K562 (cell line): ENCODE measurements around the gene SNRPA. TPM values are rescaled to one million over a fixed set of nuclear protein-coding genes. Genes with fewer than 3 reads are reported as not detected.
A peak's percentile ranks its signal among the peaks of the same experiment; 100 is the strongest.

Source experiments
- IFI16 ChIP-seq: fragments of 250-450 bp; sonication (Bioruptor Pico); IDR thresholded peaks from 2 replicates; pipeline ENCODE4 v2.1.2; 2022; ENCODE audit warnings: mild to moderate bottlenecking, inconsistent platforms
- POLR2A ChIP-seq: fragments of 450-650 bp; conservative IDR thresholded peaks from 2 replicates; pipeline ENCODE4 v1.6.1; 2016
- PTBP1 ChIP-seq: fragments of 200-400 bp; formaldehyde crosslinking; IDR thresholded peaks from 2 replicates; pipeline ENCODE4 v1.6.1; 2017; ENCODE audit warnings: low read depth, low read length
- RAD21 ChIP-seq, 2 experiments: fragments of 250-450 bp in 1 of 2; fragments of 450-650 bp in 1 of 2; sonication (Bioruptor Pico) in 1 of 2; formaldehyde crosslinking in 1 of 2; IDR thresholded peaks in 1 of 2; conservative IDR thresholded peaks in 1 of 2; 2 replicates each; pipeline versions ENCODE4 v1.4.0 to v1.8.0; 2020 to 2022; ENCODE audit warnings: mild to moderate bottlenecking in 2 of 2, moderate library complexity in 1 of 2
- STAG1 ChIP-seq: sonication (generic); formaldehyde crosslinking; IDR thresholded peaks from 2 replicates; pipeline ENCODE4 v1.5.0; 2020; ENCODE audit warnings: missing genetic modification reagents, borderline replicate concordance
- ZBTB33 ChIP-seq: sonication (generic); formaldehyde crosslinking; IDR thresholded peaks from 2 replicates; pipeline ENCODE4 v1.8.1; 2023; ENCODE audit warnings: mild to moderate bottlenecking, missing genetic modification reagents
- ZBTB7A ChIP-seq: IDR thresholded peaks from 2 replicates; pipeline ENCODE4 v1.6.1; 2011; ENCODE audit warnings: low read depth, mild to moderate bottlenecking, low read length, moderate library complexity, borderline replicate concordance; ENCODE audit not compliant: control insufficient read depth
- ZC3H8 ChIP-seq: fragments of 450-650 bp; IDR thresholded peaks from 2 replicates; pipeline ENCODE4 v1.6.1; 2017
- polyA plus RNA-seq, 8 experiments: library from polyadenylated mRNA; depleted of rRNA in 4 of 8; stranded (reverse) in 5 of 8; unstranded in 3 of 8; fragments of >200 nt; fragmentation: Nextera tagmentation in 2 of 8; fragmentation: Illumina TruSeq in 1 of 8; extraction: Ambion mirVana in 2 of 8; extraction: Trizol in 1 of 8; gene quantifications; 2 replicates each; pipeline versions ENCODE4 v1.2.1 to v1.2.3, GENCODE V29; 2011 to 2014; ENCODE audit warnings: inconsistent platforms in 1 of 8, missing spikeins in 1 of 8
- total RNA-seq, 7 experiments: library from RNA; depleted of rRNA in 6 of 7; stranded (reverse); fragments of >200 nt in 6 of 7; fragmentation: Illumina TruSeq in 2 of 7; extraction: Trizol in 2 of 7; gene quantifications; 2 replicates each; pipeline versions ENCODE4 v1.2.1 to v1.2.3, GENCODE V29; 2011 to 2021; ENCODE audit warnings: low replicate concordance in 1 of 7
- TF ChIP-seq, protein P1 (sequence below): IDR thresholded peaks from 2 replicates; pipeline ENCODE4 v1.6.1; 2016; ENCODE audit warnings: missing genetic modification characterization, missing compliant biosample characterization
- TF ChIP-seq, protein P2 (sequence below): fragments of 200-600 bp; sonication (generic); IDR thresholded peaks from one replicate; pipeline ENCODE4 v1.6.1; 2012; ENCODE audit warnings: mild to moderate bottlenecking, low read depth, low read length, inconsistent platforms

The SNRPA gene
- total and polyA plus RNA-seq, 9 of the 15 experiments (the other 6 are each of a cell fraction or from before 2014, with no cell fraction given), result 16.3 to 311 (median 193) TPM

- TF ChIP-seq, protein P1, sequence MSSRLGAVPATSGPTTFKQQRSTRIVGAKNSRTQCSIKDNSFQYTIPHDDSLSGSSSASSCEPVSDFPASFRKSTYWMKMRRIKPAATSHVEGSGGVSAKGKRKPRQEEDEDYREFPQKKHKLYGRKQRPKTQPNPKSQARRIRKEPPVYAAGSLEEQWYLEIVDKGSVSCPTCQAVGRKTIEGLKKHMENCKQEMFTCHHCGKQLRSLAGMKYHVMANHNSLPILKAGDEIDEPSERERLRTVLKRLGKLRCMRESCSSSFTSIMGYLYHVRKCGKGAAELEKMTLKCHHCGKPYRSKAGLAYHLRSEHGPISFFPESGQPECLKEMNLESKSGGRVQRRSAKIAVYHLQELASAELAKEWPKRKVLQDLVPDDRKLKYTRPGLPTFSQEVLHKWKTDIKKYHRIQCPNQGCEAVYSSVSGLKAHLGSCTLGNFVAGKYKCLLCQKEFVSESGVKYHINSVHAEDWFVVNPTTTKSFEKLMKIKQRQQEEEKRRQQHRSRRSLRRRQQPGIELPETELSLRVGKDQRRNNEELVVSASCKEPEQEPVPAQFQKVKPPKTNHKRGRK, result no peak
- TF ChIP-seq RAD21 (CRISPR knock-in tag; conservative IDR thresholded peaks at IDR 0.05 in 1 of 2, IDR thresholded peaks at IDR 0.05 in 1 of 2) (peak; percentile 72 to 91), ZBTB33 (CRISPR knock-in tag) (no peak), ZC3H8 (no peak), STAG1 (peak; percentile 22; the same call in 1 of the 2 replicates), PTBP1 (no peak), ZBTB7A (peak; percentile 62; the same call in 1 of the 2 replicates), IFI16 (CRISPR knock-in tag) (no peak), POLR2A (no peak)
- TF ChIP-seq, protein P2, sequence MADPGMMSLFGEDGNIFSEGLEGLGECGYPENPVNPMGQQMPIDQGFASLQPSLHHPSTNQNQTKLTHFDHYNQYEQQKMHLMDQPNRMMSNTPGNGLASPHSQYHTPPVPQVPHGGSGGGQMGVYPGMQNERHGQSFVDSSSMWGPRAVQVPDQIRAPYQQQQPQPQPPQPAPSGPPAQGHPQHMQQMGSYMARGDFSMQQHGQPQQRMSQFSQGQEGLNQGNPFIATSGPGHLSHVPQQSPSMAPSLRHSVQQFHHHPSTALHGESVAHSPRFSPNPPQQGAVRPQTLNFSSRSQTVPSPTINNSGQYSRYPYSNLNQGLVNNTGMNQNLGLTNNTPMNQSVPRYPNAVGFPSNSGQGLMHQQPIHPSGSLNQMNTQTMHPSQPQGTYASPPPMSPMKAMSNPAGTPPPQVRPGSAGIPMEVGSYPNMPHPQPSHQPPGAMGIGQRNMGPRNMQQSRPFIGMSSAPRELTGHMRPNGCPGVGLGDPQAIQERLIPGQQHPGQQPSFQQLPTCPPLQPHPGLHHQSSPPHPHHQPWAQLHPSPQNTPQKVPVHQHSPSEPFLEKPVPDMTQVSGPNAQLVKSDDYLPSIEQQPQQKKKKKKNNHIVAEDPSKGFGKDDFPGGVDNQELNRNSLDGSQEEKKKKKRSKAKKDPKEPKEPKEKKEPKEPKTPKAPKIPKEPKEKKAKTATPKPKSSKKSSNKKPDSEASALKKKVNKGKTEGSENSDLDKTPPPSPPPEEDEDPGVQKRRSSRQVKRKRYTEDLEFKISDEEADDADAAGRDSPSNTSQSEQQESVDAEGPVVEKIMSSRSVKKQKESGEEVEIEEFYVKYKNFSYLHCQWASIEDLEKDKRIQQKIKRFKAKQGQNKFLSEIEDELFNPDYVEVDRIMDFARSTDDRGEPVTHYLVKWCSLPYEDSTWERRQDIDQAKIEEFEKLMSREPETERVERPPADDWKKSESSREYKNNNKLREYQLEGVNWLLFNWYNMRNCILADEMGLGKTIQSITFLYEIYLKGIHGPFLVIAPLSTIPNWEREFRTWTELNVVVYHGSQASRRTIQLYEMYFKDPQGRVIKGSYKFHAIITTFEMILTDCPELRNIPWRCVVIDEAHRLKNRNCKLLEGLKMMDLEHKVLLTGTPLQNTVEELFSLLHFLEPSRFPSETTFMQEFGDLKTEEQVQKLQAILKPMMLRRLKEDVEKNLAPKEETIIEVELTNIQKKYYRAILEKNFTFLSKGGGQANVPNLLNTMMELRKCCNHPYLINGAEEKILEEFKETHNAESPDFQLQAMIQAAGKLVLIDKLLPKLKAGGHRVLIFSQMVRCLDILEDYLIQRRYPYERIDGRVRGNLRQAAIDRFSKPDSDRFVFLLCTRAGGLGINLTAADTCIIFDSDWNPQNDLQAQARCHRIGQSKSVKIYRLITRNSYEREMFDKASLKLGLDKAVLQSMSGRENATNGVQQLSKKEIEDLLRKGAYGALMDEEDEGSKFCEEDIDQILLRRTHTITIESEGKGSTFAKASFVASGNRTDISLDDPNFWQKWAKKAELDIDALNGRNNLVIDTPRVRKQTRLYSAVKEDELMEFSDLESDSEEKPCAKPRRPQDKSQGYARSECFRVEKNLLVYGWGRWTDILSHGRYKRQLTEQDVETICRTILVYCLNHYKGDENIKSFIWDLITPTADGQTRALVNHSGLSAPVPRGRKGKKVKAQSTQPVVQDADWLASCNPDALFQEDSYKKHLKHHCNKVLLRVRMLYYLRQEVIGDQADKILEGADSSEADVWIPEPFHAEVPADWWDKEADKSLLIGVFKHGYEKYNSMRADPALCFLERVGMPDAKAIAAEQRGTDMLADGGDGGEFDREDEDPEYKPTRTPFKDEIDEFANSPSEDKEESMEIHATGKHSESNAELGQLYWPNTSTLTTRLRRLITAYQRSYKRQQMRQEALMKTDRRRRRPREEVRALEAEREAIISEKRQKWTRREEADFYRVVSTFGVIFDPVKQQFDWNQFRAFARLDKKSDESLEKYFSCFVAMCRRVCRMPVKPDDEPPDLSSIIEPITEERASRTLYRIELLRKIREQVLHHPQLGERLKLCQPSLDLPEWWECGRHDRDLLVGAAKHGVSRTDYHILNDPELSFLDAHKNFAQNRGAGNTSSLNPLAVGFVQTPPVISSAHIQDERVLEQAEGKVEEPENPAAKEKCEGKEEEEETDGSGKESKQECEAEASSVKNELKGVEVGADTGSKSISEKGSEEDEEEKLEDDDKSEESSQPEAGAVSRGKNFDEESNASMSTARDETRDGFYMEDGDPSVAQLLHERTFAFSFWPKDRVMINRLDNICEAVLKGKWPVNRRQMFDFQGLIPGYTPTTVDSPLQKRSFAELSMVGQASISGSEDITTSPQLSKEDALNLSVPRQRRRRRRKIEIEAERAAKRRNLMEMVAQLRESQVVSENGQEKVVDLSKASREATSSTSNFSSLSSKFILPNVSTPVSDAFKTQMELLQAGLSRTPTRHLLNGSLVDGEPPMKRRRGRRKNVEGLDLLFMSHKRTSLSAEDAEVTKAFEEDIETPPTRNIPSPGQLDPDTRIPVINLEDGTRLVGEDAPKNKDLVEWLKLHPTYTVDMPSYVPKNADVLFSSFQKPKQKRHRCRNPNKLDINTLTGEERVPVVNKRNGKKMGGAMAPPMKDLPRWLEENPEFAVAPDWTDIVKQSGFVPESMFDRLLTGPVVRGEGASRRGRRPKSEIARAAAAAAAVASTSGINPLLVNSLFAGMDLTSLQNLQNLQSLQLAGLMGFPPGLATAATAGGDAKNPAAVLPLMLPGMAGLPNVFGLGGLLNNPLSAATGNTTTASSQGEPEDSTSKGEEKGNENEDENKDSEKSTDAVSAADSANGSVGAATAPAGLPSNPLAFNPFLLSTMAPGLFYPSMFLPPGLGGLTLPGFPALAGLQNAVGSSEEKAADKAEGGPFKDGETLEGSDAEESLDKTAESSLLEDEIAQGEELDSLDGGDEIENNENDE, result no peak
Measured at GRCh38 chr19:40702337-40703012, 48.5 kb upstream of the SNRPA start (continued).
